GM21723 (cell line): ENCODE data around the gene IGSF9B.

ENCODE experiments used
- ATAC-seq: cut with Tn5 transposase; IDR thresholded peaks from one replicate; pipeline ENCODE4 v1.9.1; 2021; ENCODE audit warnings: mild to moderate bottlenecking, moderate library complexity; ENCODE audit not compliant: unreplicated experiment

The IGSF9B gene

GRCh38 chr11:133903875-133904817 is 52.6 kb downstream of the IGSF9B start:
- ATAC-seq = no peak

GRCh38 chr11:133903056-133903455 is 53.7 kb downstream of the IGSF9B start:
- ATAC-seq = no peak

- no peak for ATAC-seq
These were observed 54.3 kb downstream of the IGSF9B start for GRCh38 chr11:133902506-133902905.

GRCh38 chr11:133901999-133902398 is 54.8 kb downstream of the IGSF9B start:
- no peak for ATAC-seq

- no peak for ATAC-seq
These were observed 55.5 kb downstream of the IGSF9B start for GRCh38 chr11:133901316-133901715.

GRCh38 chr11:133900176-133901105 is 56.3 kb downstream of the IGSF9B start:
- no peak for ATAC-seq

- peak; percentile 7 for ATAC-seq
These were observed 58.0 kb downstream of the IGSF9B start for GRCh38 chr11:133898770-133899115.

GRCh38 chr11:133898031-133898769 is 58.6 kb downstream of the IGSF9B start:
- peak; percentile 52 for ATAC-seq

GRCh38 chr11:133897331-133897650 is 59.5 kb downstream of the IGSF9B start:
- ATAC-seq = no peak

- ATAC-seq = no peak
These were observed 60.0 kb downstream of the IGSF9B start for GRCh38 chr11:133896642-133897330.

GRCh38 chr11:133896028-133896427 is 60.7 kb downstream of the IGSF9B start:
- no peak for ATAC-seq

GRCh38 chr11:133895551-133895950 is 61.2 kb downstream of the IGSF9B start:
- ATAC-seq = peak; percentile 12

GRCh38 chr11:133895061-133895479 is 61.7 kb downstream of the IGSF9B start:
- peak; percentile 66 for ATAC-seq

- no peak for ATAC-seq
These were observed 63.4 kb downstream of the IGSF9B start for GRCh38 chr11:133893381-133893780.

- ATAC-seq = no peak
These were observed 64.0 kb downstream of the IGSF9B start for GRCh38 chr11:133892584-133893380.

- no peak for ATAC-seq
These were observed 64.6 kb downstream of the IGSF9B start for GRCh38 chr11:133892126-133892525.

GRCh38 chr11:133889893-133890292 is 66.9 kb downstream of the IGSF9B start:
- ATAC-seq = no peak

- ATAC-seq = no peak
These were observed 67.6 kb downstream of the IGSF9B start for GRCh38 chr11:133889188-133889587.

- no peak for ATAC-seq
These were observed 69.0 kb downstream of the IGSF9B start for GRCh38 chr11:133887692-133888332.
